ENCODE measurements around the gene DEK.

DEK gene

DNA sequence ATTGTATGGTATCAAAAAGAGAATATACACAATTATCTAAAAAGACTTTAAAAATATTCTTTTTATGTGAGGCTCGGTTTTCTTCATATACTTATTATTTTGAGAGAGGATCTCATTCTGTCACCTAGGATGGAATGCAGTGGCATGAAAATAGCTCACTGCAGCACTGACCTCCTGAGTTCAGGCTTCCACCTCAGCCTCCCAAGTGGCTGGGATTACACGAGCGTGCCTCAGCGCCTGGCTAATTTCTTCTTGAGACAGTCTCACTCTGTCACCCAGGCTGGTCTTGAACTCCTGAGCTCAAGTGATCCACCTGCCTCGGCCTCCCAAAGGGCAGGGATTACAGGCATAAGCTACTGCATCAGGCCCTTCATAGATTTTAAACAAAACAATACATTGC is 10.7 kb downstream of the DEK start:
- Histone ChIP-seq H3K4me2 (ENCODE audit: low read depth, low read length, poor library complexity, severe bottlenecking) (no peak overlapping the region), H4K20me1 (ENCODE audit: low read depth, low read length) (peaks cover 88% of the 10 kb centered on the region), H3K27ac (ENCODE audit: low read depth, low read length) (no peak overlapping the region), H3K27me3 (ENCODE audit: low read length) (no peaks in the 10 kb centered on the region), H3K36me3 (ENCODE audit: low read length) (peaks cover 92% of the 10 kb centered on the region), H3K4me3 (ENCODE audit: insufficient read depth, low read length, poor library complexity, severe bottlenecking) (no peak overlapping the region), H2AFZ (ENCODE audit: low read depth, low read length, severe bottlenecking) (no peak overlapping the region), H3K9me3 (ENCODE audit: insufficient read depth, low read length) (no peaks in the 10 kb centered on the region), H3F3A (ENCODE audit: insufficient read depth) (peaks cover 59% of the 10 kb centered on the region), H3K9me2 (replicated peaks; ENCODE audit: insufficient read depth, low read length) (no peaks in the 10 kb centered on the region), H3K9ac (ENCODE audit: low read length) (no peak overlapping the region), H3K79me2 (ENCODE audit: insufficient read depth, low read length) (peaks cover 100% of the 10 kb centered on the region)
- TF ChIP-seq EZH2phosphoT487 (conservative IDR thresholded peaks at IDR 0.05; ENCODE audit: low read length), result no peak
- TF ChIP-seq, protein P1, sequence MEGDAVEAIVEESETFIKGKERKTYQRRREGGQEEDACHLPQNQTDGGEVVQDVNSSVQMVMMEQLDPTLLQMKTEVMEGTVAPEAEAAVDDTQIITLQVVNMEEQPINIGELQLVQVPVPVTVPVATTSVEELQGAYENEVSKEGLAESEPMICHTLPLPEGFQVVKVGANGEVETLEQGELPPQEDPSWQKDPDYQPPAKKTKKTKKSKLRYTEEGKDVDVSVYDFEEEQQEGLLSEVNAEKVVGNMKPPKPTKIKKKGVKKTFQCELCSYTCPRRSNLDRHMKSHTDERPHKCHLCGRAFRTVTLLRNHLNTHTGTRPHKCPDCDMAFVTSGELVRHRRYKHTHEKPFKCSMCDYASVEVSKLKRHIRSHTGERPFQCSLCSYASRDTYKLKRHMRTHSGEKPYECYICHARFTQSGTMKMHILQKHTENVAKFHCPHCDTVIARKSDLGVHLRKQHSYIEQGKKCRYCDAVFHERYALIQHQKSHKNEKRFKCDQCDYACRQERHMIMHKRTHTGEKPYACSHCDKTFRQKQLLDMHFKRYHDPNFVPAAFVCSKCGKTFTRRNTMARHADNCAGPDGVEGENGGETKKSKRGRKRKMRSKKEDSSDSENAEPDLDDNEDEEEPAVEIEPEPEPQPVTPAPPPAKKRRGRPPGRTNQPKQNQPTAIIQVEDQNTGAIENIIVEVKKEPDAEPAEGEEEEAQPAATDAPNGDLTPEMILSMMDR (IDR thresholded peaks at IDR 0.05; ENCODE audit: insufficient read depth, low read length, poor library complexity, severe bottlenecking), result no peak

DNA sequence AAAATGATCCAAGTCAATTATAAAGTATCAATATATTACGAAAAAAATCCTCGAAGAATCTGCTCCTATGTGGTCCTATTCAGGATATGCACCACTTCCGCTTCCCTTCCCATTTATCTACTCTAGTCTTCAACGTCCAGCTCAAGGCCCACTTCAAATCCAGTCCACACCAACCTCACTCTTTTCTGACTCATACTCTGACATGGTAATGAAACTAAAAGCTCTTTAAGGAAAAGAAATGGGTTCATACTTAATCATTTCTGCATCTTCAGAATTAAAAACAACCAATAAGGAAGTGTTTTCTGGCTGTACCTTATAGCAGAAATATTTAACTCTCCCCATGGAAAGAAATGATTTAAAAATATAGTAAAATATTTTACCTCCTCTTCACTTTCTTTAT is 15.1 kb downstream of the DEK start:
- peaks cover 100% of the 10 kb centered on the region for H3K79me2 ChIP-seq (ENCODE audit: insufficient read depth, low read length)
- no peak overlapping the region for H3K27ac ChIP-seq (ENCODE audit: low read depth, low read length)
- H3K9ac ChIP-seq (ENCODE audit: low read length), result no peak overlapping the region
- peaks cover 52% of the 10 kb centered on the region; the same call in 1 of the 2 replicates for H3F3A ChIP-seq (ENCODE audit: insufficient read depth)
- H3K4me2 ChIP-seq (ENCODE audit: low read depth, low read length, poor library complexity, severe bottlenecking), result no peak overlapping the region
- H2AFZ ChIP-seq (ENCODE audit: low read depth, low read length, severe bottlenecking), result no peak overlapping the region
- no peaks in the 10 kb centered on the region for H3K9me3 ChIP-seq (ENCODE audit: insufficient read depth, low read length)
- H4K20me1 ChIP-seq (ENCODE audit: low read depth, low read length), result peaks cover 84% of the 10 kb centered on the region
- H3K27me3 ChIP-seq (ENCODE audit: low read length), result no peaks in the 10 kb centered on the region
- no peak overlapping the region for H3K4me3 ChIP-seq (ENCODE audit: insufficient read depth, low read length, poor library complexity, severe bottlenecking)
- peaks cover 93% of the 10 kb centered on the region for H3K36me3 ChIP-seq (ENCODE audit: low read length)
- no peaks in the 10 kb centered on the region for H3K9me2 ChIP-seq (replicated peaks; ENCODE audit: insufficient read depth, low read length)
- TF ChIP-seq, protein P1 (IDR thresholded peaks at IDR 0.05; ENCODE audit: insufficient read depth, low read length, poor library complexity, severe bottlenecking), result no peak
- no peak for TF ChIP-seq EZH2phosphoT487 (conservative IDR thresholded peaks at IDR 0.05; ENCODE audit: low read length)

DNA sequence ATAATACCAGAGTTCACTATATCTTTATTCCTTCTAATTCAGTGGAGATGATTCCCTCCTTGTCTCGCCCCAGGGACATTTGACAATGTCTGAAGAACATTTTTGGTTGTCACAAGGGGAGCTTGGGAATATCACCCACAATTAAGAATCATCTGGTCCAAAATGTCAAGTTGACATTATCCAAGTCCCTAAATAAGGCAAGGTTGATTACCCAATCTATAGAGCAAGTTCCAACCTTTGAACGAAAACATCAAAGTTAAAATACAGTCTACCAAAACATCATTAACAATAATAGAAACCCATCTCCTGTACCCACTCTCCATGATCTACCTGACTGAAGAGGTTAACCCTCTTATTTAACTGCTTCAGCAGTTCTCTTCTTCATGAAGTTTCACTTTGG is 15.6 kb downstream of the DEK start:
- H3K36me3 ChIP-seq (ENCODE audit: low read length), result peaks cover 96% of the 10 kb centered on the region
- no peak overlapping the region for H3K4me3 ChIP-seq (ENCODE audit: insufficient read depth, low read length, poor library complexity, severe bottlenecking)
- TF ChIP-seq, protein P1 (IDR thresholded peaks at IDR 0.05; ENCODE audit: insufficient read depth, low read length, poor library complexity, severe bottlenecking), result no peak
- TF ChIP-seq EZH2phosphoT487 (conservative IDR thresholded peaks at IDR 0.05; ENCODE audit: low read length), result no peak
- no peaks in the 10 kb centered on the region for H3K27me3 ChIP-seq (ENCODE audit: low read length)
- H4K20me1 ChIP-seq (ENCODE audit: low read depth, low read length), result peaks cover 87% of the 10 kb centered on the region
- H3F3A ChIP-seq (ENCODE audit: insufficient read depth), result peaks cover 57% of the 10 kb centered on the region; the same call in 1 of the 2 replicates
- H3K27ac ChIP-seq (ENCODE audit: low read depth, low read length), result no peak overlapping the region
- no peak overlapping the region for H2AFZ ChIP-seq (ENCODE audit: low read depth, low read length, severe bottlenecking)
- no peak overlapping the region for H3K4me2 ChIP-seq (ENCODE audit: low read depth, low read length, poor library complexity, severe bottlenecking)
- no peaks in the 10 kb centered on the region for H3K9me2 ChIP-seq (replicated peaks; ENCODE audit: insufficient read depth, low read length)
- H3K9me3 ChIP-seq (ENCODE audit: insufficient read depth, low read length), result no peaks in the 10 kb centered on the region
- H3K79me2 ChIP-seq (ENCODE audit: insufficient read depth, low read length), result peaks cover 100% of the 10 kb centered on the region
- no peak overlapping the region for H3K9ac ChIP-seq (ENCODE audit: low read length)
